IPS DF 19.7 (cell line): ENCODE results near the gene CDK17.

Experiments used
- DNase-seq: peaks from one replicate; pipeline ENCODE4 v3.0.0-alpha.2; 2013; ENCODE audit warnings: low read depth, low spot score

The CDK17 gene

DNA sequence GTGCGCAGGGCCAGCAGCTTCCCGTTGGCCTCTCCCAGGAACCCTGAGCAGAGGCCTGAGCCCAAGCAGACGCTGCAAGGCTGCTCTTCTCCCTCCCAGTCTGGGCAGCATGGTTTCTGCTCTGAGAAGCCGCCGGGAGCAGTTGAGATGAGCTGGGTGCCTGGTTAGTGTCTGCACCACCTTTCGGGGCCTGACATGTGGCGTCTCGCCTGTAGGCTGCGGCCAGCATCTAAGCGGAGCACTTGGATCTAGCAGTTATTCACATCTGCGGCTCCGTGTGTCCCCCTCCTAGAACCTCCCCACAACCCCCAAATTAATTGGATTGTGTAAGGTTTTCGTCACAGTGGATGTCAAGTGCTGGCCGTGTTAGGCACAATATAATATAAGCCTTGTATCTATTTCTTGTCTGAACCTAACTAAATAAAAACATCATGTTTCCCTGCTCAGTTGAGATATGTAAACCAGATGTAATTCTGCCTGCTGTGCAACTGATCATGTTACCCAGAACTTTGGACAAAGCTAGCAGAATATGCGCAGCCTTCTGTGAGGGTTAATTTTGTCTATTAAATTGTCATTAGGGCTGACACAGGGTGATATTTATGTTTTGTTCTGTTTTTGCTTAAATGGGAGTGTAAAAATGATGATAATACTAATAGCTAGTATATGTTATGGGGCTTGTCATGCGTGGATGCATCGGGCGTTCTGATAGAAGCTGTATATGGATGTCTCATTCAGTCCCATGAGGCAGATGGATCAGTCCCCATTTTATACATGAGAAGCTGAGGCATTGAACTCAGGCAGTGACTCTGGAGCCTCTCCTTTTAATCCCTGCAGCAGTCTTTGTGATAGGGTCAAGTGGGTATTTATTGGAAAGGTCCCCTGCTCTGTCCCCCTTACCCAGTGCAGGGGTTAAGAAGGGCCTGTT, 160.3 kb downstream of the CDK17 start:
- no peak for DNase-seq

- DNase-seq = no peak
Observed at GRCh38 chr12:96238336-96239047, 161.7 kb downstream of the CDK17 start.

DNA sequence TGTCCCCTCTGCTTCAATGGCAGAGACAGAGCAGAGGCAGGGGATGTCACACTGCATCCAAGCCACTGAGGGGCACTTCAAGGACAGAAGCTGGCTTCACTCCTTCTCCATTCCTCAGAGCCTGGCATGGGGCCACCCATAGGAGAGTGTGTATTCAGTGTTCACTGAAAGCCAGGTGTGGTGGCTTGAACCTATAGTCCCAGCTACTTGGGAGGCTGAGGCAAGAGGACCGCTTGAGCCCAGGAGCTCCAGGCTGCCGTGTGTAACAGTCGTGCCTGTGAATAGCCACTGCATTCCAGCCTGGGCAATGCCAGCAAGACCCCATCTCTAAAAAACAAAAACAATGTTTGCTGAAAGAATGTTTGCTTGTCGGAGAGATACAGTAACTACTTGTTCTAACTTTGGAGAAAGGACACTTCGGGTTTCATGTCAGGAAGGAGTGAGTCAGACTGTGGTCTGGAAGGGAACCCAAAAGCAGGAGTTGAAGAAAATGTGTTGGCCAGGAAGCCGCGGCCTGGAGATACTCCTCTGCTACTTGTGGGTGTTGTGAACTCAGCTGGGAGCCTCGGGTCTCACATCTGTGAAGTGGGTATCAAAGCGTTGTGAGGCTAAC, 162.7 kb downstream of the CDK17 start:
- no peak for DNase-seq

DNA sequence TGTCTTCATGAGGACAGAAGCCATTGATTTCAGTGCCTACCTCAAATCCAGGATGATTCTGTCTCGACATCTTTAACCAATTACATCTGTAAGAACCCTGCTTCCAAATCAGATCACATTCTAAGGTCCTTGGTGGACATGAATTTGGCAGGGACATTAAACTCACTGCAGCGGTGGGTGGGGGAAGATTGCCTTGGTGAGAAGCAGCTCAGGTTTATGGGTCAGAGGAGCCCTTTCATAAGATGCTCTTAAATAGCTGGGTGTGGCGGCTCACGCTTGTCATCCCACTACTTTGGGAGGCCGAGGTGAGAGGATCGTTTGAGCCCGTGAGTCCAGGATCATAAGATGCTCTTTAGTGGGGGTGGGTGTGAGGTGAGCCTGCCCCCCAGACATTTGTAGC, 163.2 kb downstream of the CDK17 start:
- DNase-seq = no peak

DNA sequence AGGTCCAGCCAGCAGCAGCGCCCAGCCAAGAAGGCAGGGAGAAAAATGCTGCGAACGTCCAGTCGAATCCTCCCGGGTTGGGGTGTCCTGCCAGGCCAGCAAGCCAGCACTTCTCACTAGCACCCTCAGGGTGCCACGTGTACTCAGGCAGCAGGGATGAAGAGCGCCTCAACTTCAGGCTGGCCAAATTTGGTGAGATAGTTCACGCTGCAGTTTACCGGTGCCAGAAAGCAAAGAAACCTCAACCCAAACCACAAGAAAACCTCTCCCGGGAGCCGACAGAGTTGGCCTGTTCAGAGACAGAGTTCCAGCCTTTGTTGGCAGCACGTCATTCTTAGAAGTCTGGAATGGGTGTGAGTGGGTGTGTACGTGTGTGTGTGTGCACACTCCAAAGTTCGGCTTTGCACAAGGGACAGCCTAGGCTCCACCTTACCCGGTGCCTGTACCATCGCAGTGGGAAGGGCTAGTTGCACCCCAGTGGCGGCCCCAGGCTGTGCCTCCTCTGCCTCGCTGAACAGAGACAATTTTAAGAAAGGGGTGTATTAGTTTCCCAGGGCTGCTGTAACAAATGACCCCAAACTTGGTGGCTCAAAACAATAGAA, 163.9 kb downstream of the CDK17 start:
- no peak for DNase-seq

DNA sequence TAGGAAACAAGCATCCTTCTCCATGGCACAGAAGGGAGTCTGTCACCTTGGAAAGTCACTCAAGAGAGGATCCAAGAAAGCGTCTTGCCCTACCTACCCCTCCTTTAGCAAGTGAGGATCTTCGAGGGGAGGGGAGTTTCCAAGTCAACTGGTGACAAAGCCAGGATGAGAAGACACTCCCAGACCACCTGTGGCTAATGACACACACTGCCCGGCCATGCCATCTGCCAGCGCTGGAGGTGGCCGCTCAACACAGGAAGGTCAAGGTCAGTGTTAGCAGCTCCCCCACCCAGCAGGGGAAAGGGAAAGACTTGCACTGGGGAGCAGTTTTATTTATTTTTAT, 164.8 kb downstream of the CDK17 start:
- no peak for DNase-seq

DNA sequence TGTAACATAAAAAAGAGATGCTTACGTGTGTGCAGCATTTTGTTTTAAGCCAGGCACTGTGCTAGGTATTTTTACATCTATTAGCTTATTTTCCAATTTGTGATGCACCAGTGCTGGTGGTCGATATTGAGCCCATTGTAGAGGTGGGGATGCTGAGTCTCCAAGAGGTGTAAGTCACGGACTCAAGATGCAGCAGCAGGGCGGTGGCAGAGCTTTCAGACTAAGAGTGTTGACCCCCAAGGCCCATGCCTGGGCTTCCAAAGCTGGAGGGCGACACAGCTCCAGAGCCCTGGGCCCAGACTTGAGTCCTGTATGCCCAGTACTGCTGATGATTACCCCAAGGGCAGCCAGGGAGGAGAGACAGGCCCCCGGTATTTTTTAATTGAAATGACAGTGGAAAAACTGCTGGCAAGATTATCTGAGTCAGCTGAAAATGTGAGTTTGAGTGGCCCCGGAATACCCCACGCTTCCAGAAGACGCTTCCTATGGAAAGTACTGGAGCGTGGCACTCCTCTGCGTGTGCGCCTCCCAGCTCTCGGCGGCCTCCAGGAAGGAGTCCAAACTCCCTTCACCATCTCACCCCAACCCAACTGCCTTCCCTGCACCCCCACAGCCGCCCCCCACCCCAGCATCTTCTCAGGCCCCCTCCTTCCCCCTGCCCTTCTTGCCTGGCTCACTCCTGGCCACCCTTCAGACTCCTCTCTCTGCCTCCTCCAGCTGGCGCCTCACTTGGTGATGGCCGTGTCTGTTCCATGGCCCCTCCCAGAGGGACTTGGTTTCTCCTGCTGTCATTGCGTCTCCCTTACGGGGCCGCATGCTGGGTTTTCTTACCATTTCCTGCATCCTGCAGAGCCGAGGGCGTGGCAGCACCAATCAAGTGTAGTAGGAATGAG, 165.4 kb downstream of the CDK17 start:
- no peak for DNase-seq

DNA sequence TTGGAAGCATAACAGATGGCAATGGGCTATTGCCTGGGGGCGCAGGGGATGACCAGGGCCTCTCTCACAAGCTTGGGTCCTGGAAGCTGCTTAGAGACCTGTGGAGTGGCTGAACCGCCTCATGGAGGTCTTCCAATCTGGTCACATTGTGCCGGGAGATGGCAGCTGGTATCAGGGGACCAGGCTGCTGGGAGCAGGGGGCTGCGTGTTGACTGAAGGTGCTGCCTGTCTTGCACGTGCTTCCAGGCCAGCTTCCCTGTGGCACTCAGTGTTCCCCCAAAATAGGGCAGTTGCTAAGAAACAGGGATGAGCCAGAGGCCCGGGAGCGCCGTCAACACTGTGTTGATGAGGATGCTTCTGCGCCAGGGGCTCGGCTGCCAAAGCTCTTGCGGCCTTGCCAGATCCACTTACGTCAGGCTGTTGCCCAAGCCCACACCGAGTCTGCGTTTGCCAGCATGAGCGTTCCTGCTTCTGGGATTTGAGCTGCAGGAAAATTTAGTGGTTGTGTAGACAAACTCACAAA, 166.2 kb downstream of the CDK17 start:
- no peak for DNase-seq

DNA sequence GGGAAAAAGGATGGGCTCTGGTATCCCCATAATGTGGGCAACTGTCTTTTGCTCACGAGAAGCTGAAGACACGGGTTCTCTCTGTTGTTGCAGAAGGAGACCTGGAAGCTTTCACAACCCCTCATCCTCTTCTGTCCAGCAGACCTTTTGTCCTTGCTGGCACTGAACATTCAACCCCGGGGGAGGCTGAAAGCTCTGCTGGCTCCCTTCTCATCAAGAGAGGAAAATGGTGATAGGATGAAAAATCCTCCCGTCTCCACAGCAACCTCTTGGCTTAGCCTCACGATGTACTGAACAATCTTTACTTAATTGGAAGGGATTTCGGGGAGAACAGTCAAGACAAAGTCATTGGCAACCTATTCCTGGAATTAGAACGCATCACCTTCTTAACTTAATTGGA, 167.1 kb downstream of the CDK17 start:
- DNase-seq = no peak

DNA sequence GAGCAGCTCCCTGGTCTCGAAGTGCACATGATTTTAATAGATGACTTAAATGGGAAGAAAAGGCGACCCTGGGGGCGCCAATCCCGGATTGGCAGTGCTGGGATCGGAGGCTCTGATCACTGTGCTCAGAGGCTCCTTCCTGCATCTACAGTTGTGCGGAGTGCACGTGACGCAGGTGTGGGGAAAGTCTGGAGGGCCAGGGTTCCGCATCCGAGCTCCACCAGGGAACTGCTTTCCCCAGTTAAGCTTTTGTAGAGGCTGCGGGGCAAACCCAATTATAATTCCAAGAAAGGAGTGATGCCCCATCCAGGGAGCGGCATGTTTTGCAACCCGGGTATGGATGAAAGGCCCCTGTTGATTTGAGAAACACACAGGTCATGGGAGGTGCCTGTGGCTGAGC, 169.6 kb downstream of the CDK17 start:
- DNase-seq = no peak

- no peak for DNase-seq
Observed at GRCh38 chr12:96228566-96229248, 171.5 kb downstream of the CDK17 start.
